Thyroid gland (tissue), 4 donors: Measurements from ENCODE around the gene MAP2K2. TPM values are rescaled to one million over a fixed set of nuclear protein-coding genes. Genes with fewer than 3 reads are reported as not detected.

Experiments
- DNase-seq, 2 donors: peaks; one replicate each; pipeline ENCODE4 v3.0.0-alpha.2; 2019
- H3K27ac ChIP-seq, 3 donors: fragments of 200-600 bp; sonication (generic); 1 replicate in 2 of 3; 2 replicates in 1 of 3; pipeline ENCODE4 v1.5.1; 2016 to 2019; ENCODE audit warnings: mild to moderate bottlenecking in 1 of 3, moderate library complexity in 1 of 3
- H3K27me3 ChIP-seq: fragments of 200-600 bp; sonication (generic); one replicate; pipeline ENCODE4 v1.5.1; 2019
- H3K36me3 ChIP-seq, 2 donors: fragments of 200-600 bp; sonication (generic); one replicate each; pipeline ENCODE4 v1.5.1; 2016 to 2019
- H3K4me1 ChIP-seq, 2 donors: fragments of 200-600 bp; sonication (generic); one replicate each; pipeline ENCODE4 v1.5.1; 2017 to 2019
- H3K4me3 ChIP-seq, 3 donors: fragments of 200-600 bp; sonication (generic); replicated peaks in 1 of 3; 1 replicate in 2 of 3; 2 replicates in 1 of 3; pipeline ENCODE4 v1.5.1; 2016; ENCODE audit warnings: mild to moderate bottlenecking in 1 of 3
- H3K9me3 ChIP-seq: fragments of 200-600 bp; sonication (generic); one replicate; pipeline ENCODE4 v1.5.1; 2017
- POLR2A ChIP-seq, 2 donors: fragments of 450-650 bp; IDR thresholded peaks; one replicate each; pipeline ENCODE4 v1.6.1; 2017; ENCODE audit warnings: antibody characterized with exemption in 2 of 2, mild to moderate bottlenecking in 2 of 2, moderate library complexity in 1 of 2
- WGBS, 2 donors: methylation state at CpG; one replicate each; pipeline ENCODE4 v1.1.5; 2017; 5-methylcytosine and 5-hydroxymethylcytosine counted together
- intact Hi-C: fragments of 100-400 bp; cut with DNase I; formaldehyde crosslinking; loops from one replicate; pipeline ENCODE4 v1.15.1; 2023
- small RNA-seq: library from RNA; depleted of rRNA; stranded (forward); fragments of <200 nt; gene quantifications from one replicate; pipeline ENCODE3, GENCODE V24; 2016
- total RNA-seq, 4 donors: library from RNA; depleted of rRNA; stranded (reverse); fragments of >200 nt; gene quantifications; one replicate each; pipeline ENCODE4 v1.2.3, GENCODE V29; 2016
- TF ChIP-seq, protein P1 (sequence below), 6 experiments: fragments of 200-600 bp in 3 of 6; fragments of 450-650 bp in 3 of 6; sonication (generic) in 3 of 6; IDR thresholded peaks; one replicate each; pipeline ENCODE4 v1.5.1; 2016 to 2019; ENCODE audit warnings: antibody characterized with exemption in 6 of 6, mild to moderate bottlenecking in 2 of 6, inconsistent platforms in 1 of 6, moderate library complexity in 1 of 6

MAP2K2 gene
- total RNA-seq, 4 donors from 2014 or later, result 59.4 to 95.3 (median 81.8) TPM

DNA sequence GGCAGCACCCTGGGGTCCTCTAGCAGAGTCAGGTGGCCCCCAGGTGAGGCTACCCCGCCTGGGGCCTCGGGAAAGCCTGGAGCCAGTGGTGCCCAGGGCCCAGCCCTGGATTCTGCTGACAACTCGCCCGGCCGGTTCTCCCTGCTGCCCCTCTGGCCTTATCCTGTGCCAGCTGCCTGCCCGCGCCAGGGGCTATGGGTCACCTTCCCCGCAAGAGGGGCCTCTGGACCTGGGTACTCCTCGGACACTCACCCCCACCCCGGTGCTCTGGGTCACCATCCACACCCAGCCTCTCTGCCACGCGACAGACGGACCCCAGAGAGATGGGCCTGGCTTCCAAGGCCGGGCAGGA lies 81.2 kb downstream of the MAP2K2 start:
- TF ChIP-seq, protein P1, sequence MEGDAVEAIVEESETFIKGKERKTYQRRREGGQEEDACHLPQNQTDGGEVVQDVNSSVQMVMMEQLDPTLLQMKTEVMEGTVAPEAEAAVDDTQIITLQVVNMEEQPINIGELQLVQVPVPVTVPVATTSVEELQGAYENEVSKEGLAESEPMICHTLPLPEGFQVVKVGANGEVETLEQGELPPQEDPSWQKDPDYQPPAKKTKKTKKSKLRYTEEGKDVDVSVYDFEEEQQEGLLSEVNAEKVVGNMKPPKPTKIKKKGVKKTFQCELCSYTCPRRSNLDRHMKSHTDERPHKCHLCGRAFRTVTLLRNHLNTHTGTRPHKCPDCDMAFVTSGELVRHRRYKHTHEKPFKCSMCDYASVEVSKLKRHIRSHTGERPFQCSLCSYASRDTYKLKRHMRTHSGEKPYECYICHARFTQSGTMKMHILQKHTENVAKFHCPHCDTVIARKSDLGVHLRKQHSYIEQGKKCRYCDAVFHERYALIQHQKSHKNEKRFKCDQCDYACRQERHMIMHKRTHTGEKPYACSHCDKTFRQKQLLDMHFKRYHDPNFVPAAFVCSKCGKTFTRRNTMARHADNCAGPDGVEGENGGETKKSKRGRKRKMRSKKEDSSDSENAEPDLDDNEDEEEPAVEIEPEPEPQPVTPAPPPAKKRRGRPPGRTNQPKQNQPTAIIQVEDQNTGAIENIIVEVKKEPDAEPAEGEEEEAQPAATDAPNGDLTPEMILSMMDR (IDR thresholded peaks at IDR 0.05), result no peak
- TF ChIP-seq POLR2A (IDR thresholded peaks at IDR 0.05), result no peak
- Histone ChIP-seq H3K4me3 (no peak overlapping the region), H3K4me1 (peaks cover 7 to 8% of the 10 kb centered on the region in 2 donors), H3K27ac (peak overlapping the region in 2 of 3 donors; percentile 49 to 68), H3K27me3 (no peaks in the 10 kb centered on the region), H3K36me3 (peaks cover 4 to 12% of the 10 kb centered on the region in 2 donors), H3K9me3 (no peaks in the 10 kb centered on the region)
- WGBS, 2 donors, result 29% methylated on average over 4 of the region's 14 CpGs; no CpG with 5 or more reads in 1 of the 2 donors
- intact Hi-C loops, result no loop called here
- DNase-seq, result peak; percentile 66 to 74

DNA sequence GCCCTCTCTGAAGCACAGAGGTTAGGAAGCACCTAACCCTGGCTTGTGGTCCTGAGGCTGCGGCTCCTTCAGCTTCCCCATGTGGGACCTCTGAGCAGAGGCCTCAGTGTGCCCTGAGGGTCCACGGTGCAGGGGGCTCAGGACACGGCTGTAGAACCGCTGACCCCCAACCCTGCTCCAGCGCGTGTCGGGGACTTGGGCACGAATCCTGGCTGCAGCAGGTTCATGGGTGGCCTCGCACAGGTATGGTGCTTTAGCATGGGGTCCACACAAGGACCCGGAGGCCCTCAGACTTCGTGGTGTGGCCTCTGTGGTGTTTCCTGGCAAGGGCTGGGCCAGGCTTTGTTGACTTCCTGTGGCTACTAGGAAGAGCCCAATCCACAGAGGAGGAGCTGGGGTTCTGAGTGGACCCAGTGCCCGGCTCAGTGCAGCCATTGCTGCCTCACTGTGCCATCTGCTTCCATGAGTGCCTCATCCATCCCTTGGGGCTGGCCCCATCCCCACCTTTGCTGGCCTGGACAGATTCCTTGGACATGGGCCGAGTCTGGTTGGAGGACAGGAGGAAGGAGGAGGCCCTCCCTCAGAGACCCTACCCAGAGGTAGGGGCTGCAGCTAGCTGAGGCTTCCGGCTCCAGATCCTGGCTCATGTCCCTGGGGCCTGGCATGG lies 81.7 kb downstream of the MAP2K2 start:
- no peak overlapping the region for H3K4me3 ChIP-seq
- peak in 1 of 2 donors; percentile 27 for DNase-seq
- peaks cover 9 to 13% of the 10 kb centered on the region in 2 donors for H3K36me3 ChIP-seq
- no peaks in the 10 kb centered on the region for H3K9me3 ChIP-seq
- no peaks in the 10 kb centered on the region for H3K27me3 ChIP-seq
- H3K27ac ChIP-seq, result peak overlapping the region in 2 of 3 donors; percentile 49 to 68
- intact Hi-C loops, result no loop called here
- WGBS, 2 donors, result 23 to 100% methylated on average over 1 to 3 of the region's 14 CpGs
- TF ChIP-seq, protein P1 (IDR thresholded peaks at IDR 0.05), result no peak
- no peak for TF ChIP-seq POLR2A (IDR thresholded peaks at IDR 0.05)
- peaks cover 7 to 8% of the 10 kb centered on the region in 2 donors for H3K4me1 ChIP-seq

Small RNA genes within 50 kb of the gene (small RNA-seq; reads per million reads assigned to genes)
- gene RF00017, result not detected

Other genes with a start within 250 kb of the MAP2K2 start
- under 1 TPM in 1 of 4 donors, not detected in 3; 0.10 TPM for gene ATCAY, start 243.4 kb downstream of the MAP2K2 start, total RNA-seq
- not detected for gene NMRK2, start 191.1 kb downstream of the MAP2K2 start, total RNA-seq
- gene DAPK3, start 153.0 kb downstream of the MAP2K2 start, total RNA-seq, result 10 to 100 TPM; 29.6 to 61.7 (median 40.3) TPM
- 1,000 to 10,000 TPM; 1,432 to 2,189 (median 1,729) TPM for gene EEF2, start 138.7 kb downstream of the MAP2K2 start, total RNA-seq
- 10 to 100 TPM; 14.7 to 32.3 (median 16.0) TPM for gene PIAS4, start 116.4 kb downstream of the MAP2K2 start, total RNA-seq
- 10 to 100 TPM; 45.3 to 85.3 (median 54.9) TPM for gene ZBTB7A, start 57.2 kb downstream of the MAP2K2 start, total RNA-seq
- gene CREB3L3, start 29.5 kb upstream of the MAP2K2 start, total RNA-seq, result not detected
- gene SIRT6, start 58.4 kb upstream of the MAP2K2 start, total RNA-seq, result 10 to 100 TPM; 11.9 to 39.3 (median 20.0) TPM
- gene ANKRD24, start 58.6 kb upstream of the MAP2K2 start, total RNA-seq, result 1 to 10 TPM in 1 of 4 donors, under 1 TPM in 3; 0.54 to 1.2 (median 0.77) TPM
- gene EBI3, start 105.4 kb upstream of the MAP2K2 start, total RNA-seq, result 1 to 10 TPM in 3 of 4 donors, under 1 TPM in 1; 0.49 to 4.5 (median 2.0) TPM
- gene YJU2, start 123.0 kb upstream of the MAP2K2 start, total RNA-seq, result 10 to 100 TPM; 25.9 to 34.1 (median 31.3) TPM
- not detected for gene SHD, start 155.1 kb upstream of the MAP2K2 start, total RNA-seq
- not detected for gene TMIGD2, start 178.3 kb upstream of the MAP2K2 start, total RNA-seq
- gene FSD1, start 180.5 kb upstream of the MAP2K2 start, total RNA-seq, result not detected
- gene STAP2, start 214.7 kb upstream of the MAP2K2 start, total RNA-seq, result 10 to 100 TPM; 12.1 to 50.6 (median 29.7) TPM
- gene MPND, start 219.4 kb upstream of the MAP2K2 start, total RNA-seq, result 10 to 100 TPM in 2 of 4 donors, 1 to 10 TPM in 2; 5.6 to 10.5 (median 9.3) TPM